ENCODE results near the gene LYRM2. TPM values are rescaled to one million over a fixed set of nuclear protein-coding genes. Genes with fewer than 3 reads are reported as not detected.

The LYRM2 gene
- total and polyA plus RNA-seq, 2 of the 8 experiments (the other 6 are each of a cell fraction or from before 2014, with no cell fraction given), result 7.3 to 25.7 TPM

DNA sequence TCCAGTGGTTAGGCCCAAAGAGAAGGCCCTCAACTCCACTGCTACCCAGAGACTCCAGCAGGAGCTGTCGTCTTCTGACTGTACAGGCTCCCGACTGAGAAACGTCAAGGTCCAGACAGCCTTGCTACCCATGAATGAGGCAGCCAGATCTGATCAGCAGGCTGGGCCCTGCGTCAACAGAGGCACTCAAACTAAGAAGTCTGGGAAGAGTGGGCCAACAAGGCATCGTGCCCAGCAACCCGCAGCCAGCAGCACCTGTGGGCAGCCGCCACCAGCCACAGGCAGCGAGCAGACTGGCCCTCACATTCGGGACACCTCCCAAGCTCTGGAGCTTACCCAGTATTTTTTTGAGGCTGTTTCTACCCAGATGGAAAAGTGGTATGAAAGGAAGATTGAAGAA is 8.1 kb downstream of the LYRM2 start (continued):
- TF ChIP-seq, protein P1, sequence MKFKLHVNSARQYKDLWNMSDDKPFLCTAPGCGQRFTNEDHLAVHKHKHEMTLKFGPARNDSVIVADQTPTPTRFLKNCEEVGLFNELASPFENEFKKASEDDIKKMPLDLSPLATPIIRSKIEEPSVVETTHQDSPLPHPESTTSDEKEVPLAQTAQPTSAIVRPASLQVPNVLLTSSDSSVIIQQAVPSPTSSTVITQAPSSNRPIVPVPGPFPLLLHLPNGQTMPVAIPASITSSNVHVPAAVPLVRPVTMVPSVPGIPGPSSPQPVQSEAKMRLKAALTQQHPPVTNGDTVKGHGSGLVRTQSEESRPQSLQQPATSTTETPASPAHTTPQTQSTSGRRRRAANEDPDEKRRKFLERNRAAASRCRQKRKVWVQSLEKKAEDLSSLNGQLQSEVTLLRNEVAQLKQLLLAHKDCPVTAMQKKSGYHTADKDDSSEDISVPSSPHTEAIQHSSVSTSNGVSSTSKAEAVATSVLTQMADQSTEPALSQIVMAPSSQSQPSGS (IDR thresholded peaks at IDR 0.05; ENCODE audit: low read length), result no peak
